MM.1S (cell line): ENCODE measurements around the gene HBQ1.
"Not testable (repeated sequence)": the region's sequence is repeated elsewhere in the genome, so short reads cannot be mapped to it uniquely, and the experiment has no call there.

ENCODE experiments used
- DNase-seq: peaks from one replicate; pipeline ENCODE4 v3.0.0-alpha.2; 2015
- H2AFZ ChIP-seq: fragments of 300-600 bp; sonication (generic); 2 replicates; pipeline ENCODE4 v1.6.0; 2016; ENCODE audit warnings: antibody characterized with exemption, low read length
- H3F3A ChIP-seq: fragments of 300-600 bp; sonication (generic); 2 replicates; pipeline ENCODE4 v1.6.1; 2016; ENCODE audit warnings: mild to moderate bottlenecking, antibody characterized with exemption, low read length, moderate library complexity, mixed read lengths; ENCODE audit not compliant: insufficient read depth
- H3K27ac ChIP-seq: fragments of 300-600 bp; sonication (generic); 2 replicates; pipeline ENCODE4 v1.5.1; 2016; ENCODE audit warnings: mild to moderate bottlenecking, low read length
- H3K27me3 ChIP-seq: fragments of 300-600 bp; sonication (generic); replicated peaks from 2 replicates; pipeline ENCODE4 v1.6.0; 2016; ENCODE audit warnings: low read length; ENCODE audit not compliant: insufficient read depth
- H3K36me3 ChIP-seq: fragments of 300-600 bp; sonication (generic); replicated peaks from 2 replicates; pipeline ENCODE4 v1.6.1; 2016; ENCODE audit warnings: mild to moderate bottlenecking, low read length, mixed read lengths; ENCODE audit not compliant: insufficient read depth
- H3K4me1 ChIP-seq: fragments of 300-600 bp; sonication (generic); 2 replicates; pipeline ENCODE4 v1.6.1; 2016; ENCODE audit warnings: low read length, mixed read lengths
- H3K4me2 ChIP-seq: fragments of 300-600 bp; sonication (generic); 2 replicates; pipeline ENCODE4 v1.6.0; 2016; ENCODE audit warnings: low read depth, low read length
- H3K4me3 ChIP-seq: fragments of 300-600 bp; sonication (generic); 2 replicates; pipeline ENCODE4 v1.5.1; 2016; ENCODE audit warnings: low read length, mixed read lengths
- H3K79me2 ChIP-seq: fragments of 300-600 bp; sonication (generic); 2 replicates; pipeline ENCODE4 v1.6.1; 2016; ENCODE audit warnings: mixed run types, low read length, mixed read lengths
- H3K9ac ChIP-seq: fragments of 300-600 bp; sonication (generic); 2 replicates; pipeline ENCODE4 v1.6.1; 2016; ENCODE audit warnings: low read length, mixed read lengths
- H3K9me2 ChIP-seq: fragments of 300-600 bp; sonication (generic); replicated peaks from 2 replicates; pipeline ENCODE4 v1.6.1; 2016; ENCODE audit warnings: mild to moderate bottlenecking, low read length, mixed read lengths; ENCODE audit not compliant: insufficient read depth
- H3K9me3 ChIP-seq: fragments of 300-600 bp; sonication (generic); replicated peaks from 2 replicates; pipeline ENCODE4 v1.6.1; 2016; ENCODE audit warnings: mild to moderate bottlenecking, low read length, mixed read lengths; ENCODE audit not compliant: insufficient read depth
- H4K20me1 ChIP-seq: fragments of 300-600 bp; sonication (generic); 2 replicates; pipeline ENCODE4 v1.6.1; 2016; ENCODE audit warnings: mild to moderate bottlenecking, low read length, moderate library complexity, mixed read lengths; ENCODE audit not compliant: insufficient read depth
- CTCF ChIP-seq: fragments of 300-600 bp; sonication (generic); IDR thresholded peaks from 2 replicates; pipeline ENCODE4 v1.5.1; 2016; ENCODE audit warnings: antibody characterized with exemption, low read length, mixed read lengths
- EZH2 ChIP-seq: fragments of 300-600 bp; sonication (generic); optimal IDR thresholded peaks from 2 replicates; pipeline ENCODE3; 2017; ENCODE audit warnings: low read depth, mild to moderate bottlenecking, antibody characterized with exemption, low read length, mixed read lengths
- EZH2phosphoT487 ChIP-seq: fragments of 300-600 bp; sonication (generic); IDR thresholded peaks from 2 replicates; pipeline ENCODE4 v1.6.1; 2018; ENCODE audit warnings: antibody characterized with exemption, low read length

HBQ1 gene

GRCh38 chr16:194516-194915 lies 14.3 kb downstream of the HBQ1 start:
- TF ChIP-seq EZH2 (no peak), EZH2phosphoT487 (no peak), CTCF (no peak)
- no peak overlapping the region for H3K9ac ChIP-seq
- H3K79me2 ChIP-seq: peaks cover 3% of the 10 kb centered on the region; the same call in 1 of the 2 replicates
- no peaks in the 10 kb centered on the region for H3F3A ChIP-seq
- no peak overlapping the region for H3K4me3 ChIP-seq
- no peaks in the 10 kb centered on the region for H3K27me3 ChIP-seq
- H3K9me2 ChIP-seq: no peaks in the 10 kb centered on the region
- no peaks in the 10 kb centered on the region for H3K36me3 ChIP-seq
- H3K9me3 ChIP-seq: no peaks in the 10 kb centered on the region
- no peaks in the 10 kb centered on the region for H4K20me1 ChIP-seq
- H3K4me1 ChIP-seq: no peaks in the 10 kb centered on the region
- H3K27ac ChIP-seq: no peak overlapping the region
- DNase-seq: no peak
- H3K4me2 ChIP-seq: no peak overlapping the region
- no peak overlapping the region for H2AFZ ChIP-seq

GRCh38 chr16:200388-200787 lies 20.1 kb downstream of the HBQ1 start:
- H3K27ac ChIP-seq: no peak overlapping the region
- no peak overlapping the region for H3K4me3 ChIP-seq
- no peaks in the 10 kb centered on the region for H3K27me3 ChIP-seq
- no peak for TF ChIP-seq EZH2phosphoT487
- TF ChIP-seq CTCF: no peak
- no peak for TF ChIP-seq EZH2
- no peaks in the 10 kb centered on the region for H4K20me1 ChIP-seq
- H3K4me2 ChIP-seq: no peak overlapping the region
- H3K4me1 ChIP-seq: no peaks in the 10 kb centered on the region
- no peaks in the 10 kb centered on the region for H3K9me2 ChIP-seq
- H3K79me2 ChIP-seq: peaks cover 15% of the 10 kb centered on the region
- H3K9ac ChIP-seq: no peak overlapping the region
- no peak for DNase-seq
- no peaks in the 10 kb centered on the region for H3F3A ChIP-seq
- H3K36me3 ChIP-seq: peaks cover 8% of the 10 kb centered on the region
- no peaks in the 10 kb centered on the region for H3K9me3 ChIP-seq
- no peak overlapping the region for H2AFZ ChIP-seq

GRCh38 chr16:203246-203645 lies 23.0 kb downstream of the HBQ1 start:
- Histone ChIP-seq H3K9ac (no peak overlapping the region), H3K36me3 (peaks cover 10% of the 10 kb centered on the region), H3K4me2 (no peak overlapping the region), H3K27me3 (no peaks in the 10 kb centered on the region), H3K79me2 (peaks cover 18% of the 10 kb centered on the region), H3K27ac (no peak overlapping the region), H2AFZ (no peak overlapping the region), H3K9me2 (no peaks in the 10 kb centered on the region), H4K20me1 (no peaks in the 10 kb centered on the region), H3K9me3 (no peaks in the 10 kb centered on the region), H3F3A (peaks cover 3% of the 10 kb centered on the region; the same call in 1 of the 2 replicates), H3K4me1 (0 out of 2 replicates have a peak, but pooled peaks cover 7% of the 10 kb centered on the region), H3K4me3 (no peak overlapping the region)
- TF ChIP-seq EZH2: no peak
- DNase-seq: no peak

DNA sequence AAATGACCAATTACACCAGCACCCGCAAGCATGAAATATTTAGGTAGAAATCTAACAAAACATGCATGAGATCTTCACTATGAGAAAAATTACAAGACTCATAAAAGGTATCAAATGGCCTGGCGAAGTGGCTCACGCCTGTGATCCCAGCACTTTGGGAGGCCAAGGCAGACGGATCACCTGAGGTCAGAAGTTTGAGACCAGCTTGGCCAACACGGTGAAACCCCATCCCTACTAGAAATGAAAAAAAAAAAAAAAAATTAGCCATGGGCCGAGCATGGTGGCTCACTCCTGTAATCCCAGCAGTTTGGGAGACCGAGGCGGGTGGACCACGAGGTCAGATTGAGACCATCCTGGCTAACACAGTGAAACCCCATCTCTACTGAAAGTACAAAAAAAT lies 23.8 kb downstream of the HBQ1 start:
- H3K4me2 ChIP-seq, H3K9me2 ChIP-seq, H3K4me1 ChIP-seq, H2AFZ ChIP-seq, H4K20me1 ChIP-seq, H3K4me3 ChIP-seq, H3K9ac ChIP-seq, H3K9me3 ChIP-seq, H3K27ac ChIP-seq, DNase-seq, H3F3A ChIP-seq, H3K27me3 ChIP-seq: not testable (repeated sequence)
- Histone ChIP-seq H3K79me2 (peaks cover 23% of the 10 kb centered on the region), H3K36me3 (peaks cover 10% of the 10 kb centered on the region)

DNA sequence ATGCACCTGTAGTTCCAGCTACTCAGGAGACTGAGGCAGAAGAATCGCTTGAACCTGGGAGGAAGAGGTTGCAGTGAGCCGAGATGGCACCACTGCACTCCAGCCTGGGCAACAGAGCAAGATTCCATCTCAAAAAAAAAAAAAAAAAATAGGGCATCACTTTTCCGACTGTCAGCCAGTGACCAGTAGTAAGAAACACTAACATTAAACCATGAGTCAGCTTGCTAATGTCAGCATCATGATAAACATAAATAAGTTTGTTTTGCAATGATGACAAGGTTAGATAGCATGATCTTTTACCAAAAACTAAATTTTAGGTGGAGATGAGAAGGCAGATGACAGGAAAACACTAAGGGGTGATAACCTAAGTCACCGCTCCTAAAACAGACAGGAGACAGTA lies 29.1 kb downstream of the HBQ1 start:
- Histone ChIP-seq H3K79me2 (peaks cover 46% of the 10 kb centered on the region), H3K36me3 (peaks cover 12% of the 10 kb centered on the region)
- not testable (repeated sequence) for H3K9ac ChIP-seq, H3F3A ChIP-seq, H3K27me3 ChIP-seq, H3K9me3 ChIP-seq, H3K4me2 ChIP-seq, H3K27ac ChIP-seq, H3K4me3 ChIP-seq, H3K9me2 ChIP-seq, H3K4me1 ChIP-seq, H2AFZ ChIP-seq, DNase-seq, H4K20me1 ChIP-seq

DNA sequence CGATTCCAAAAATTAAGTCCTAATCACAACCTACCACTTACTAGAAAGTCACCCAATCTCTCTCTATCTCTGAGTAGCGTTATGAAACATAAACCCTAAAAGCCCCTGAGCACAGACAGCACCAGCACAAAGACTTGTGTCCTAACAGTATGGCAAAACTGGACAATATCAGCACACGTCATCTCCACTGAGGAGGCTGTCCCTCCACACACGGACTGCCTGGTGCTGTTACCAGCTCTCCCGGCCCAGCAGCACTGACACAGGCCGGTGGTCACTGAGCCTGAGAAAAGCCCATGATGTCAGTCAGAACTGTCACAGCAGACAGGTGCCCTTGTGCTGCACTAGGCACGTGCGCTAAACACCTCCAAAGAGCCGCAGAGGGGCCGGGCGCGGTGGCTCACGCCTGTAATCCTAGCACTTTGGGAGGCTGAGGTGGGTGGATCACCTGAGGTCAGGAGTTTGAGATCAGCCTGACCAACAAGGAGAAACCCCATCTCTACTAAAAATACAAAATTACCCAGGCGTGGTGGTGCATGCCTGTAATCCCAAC lies 31.4 kb downstream of the HBQ1 start:
- peaks cover 58% of the 10 kb centered on the region for H3K79me2 ChIP-seq
- peaks cover 12% of the 10 kb centered on the region for H3K36me3 ChIP-seq
- H3K4me3 ChIP-seq, DNase-seq, H3K9ac ChIP-seq, H2AFZ ChIP-seq, H3K27me3 ChIP-seq, H3K9me3 ChIP-seq, H3K27ac ChIP-seq, H3K4me1 ChIP-seq, H3F3A ChIP-seq, H3K4me2 ChIP-seq, H3K9me2 ChIP-seq, H4K20me1 ChIP-seq: not testable (repeated sequence)
